ENCODE results near the gene STEEP1.
"Not testable (repeated sequence)": the region's sequence is repeated elsewhere in the genome, so short reads cannot be mapped to it uniquely, and the experiment has no call there.

Gene STEEP1

GRCh38 chrX:119521246-119521645 lies 44.0 kb downstream of the STEEP1 start:
- Histone ChIP-seq H3K4me3 (ENCODE audit: low read length) (no peak overlapping the region), H3K27me3 (ENCODE audit: control insufficient read depth, insufficient read depth, low read length) (no peaks in the 10 kb centered on the region), H3K36me3 (ENCODE audit: control insufficient read depth, insufficient read depth, low read length) (no peaks in the 10 kb centered on the region), H3K4me1 (ENCODE audit: control insufficient read depth, insufficient read depth, low read length) (no peaks in the 10 kb centered on the region), H3K9me3 (ENCODE audit: control insufficient read depth, low read length) (no peaks in the 10 kb centered on the region), H3K9ac (ENCODE audit: low read length) (no peak overlapping the region)

- Histone ChIP-seq H3K36me3 (ENCODE audit: control insufficient read depth, insufficient read depth, low read length) (no peaks in the 10 kb centered on the region), H3K4me3 (ENCODE audit: low read length) (no peak overlapping the region), H3K4me1 (ENCODE audit: control insufficient read depth, insufficient read depth, low read length) (peaks cover 2% of the 10 kb centered on the region), H3K9ac (ENCODE audit: low read length) (no peak overlapping the region), H3K27me3 (ENCODE audit: control insufficient read depth, insufficient read depth, low read length) (no peaks in the 10 kb centered on the region), H3K9me3 (ENCODE audit: control insufficient read depth, low read length) (no peaks in the 10 kb centered on the region)
Measured at GRCh38 chrX:119518371-119518770, 46.8 kb downstream of the STEEP1 start.

DNA sequence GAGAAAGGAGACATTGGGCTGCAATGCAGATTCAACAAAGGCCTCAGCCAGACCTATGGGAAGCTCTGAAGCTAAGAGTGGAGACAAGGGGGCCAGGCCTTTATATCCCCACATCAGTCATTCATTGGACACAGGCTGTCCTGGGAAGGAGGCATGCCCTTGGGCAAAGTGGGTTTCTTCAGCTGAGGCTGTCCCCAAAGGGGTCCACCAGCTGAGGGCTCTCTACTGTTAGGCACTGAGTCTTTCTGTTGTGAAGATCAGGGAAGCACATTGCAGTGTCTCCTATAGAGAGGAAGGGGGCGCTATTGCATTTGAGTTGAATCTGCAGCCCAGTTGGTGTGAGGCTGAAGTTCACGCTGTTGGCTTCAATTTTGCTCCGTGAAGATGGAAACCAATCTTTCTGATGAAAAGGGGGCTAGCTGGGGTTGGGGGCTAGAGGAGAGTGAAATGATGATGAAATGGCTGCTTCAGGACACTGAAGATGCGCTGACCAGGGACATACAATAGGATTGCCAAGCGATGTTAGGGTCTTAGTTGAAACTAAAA lies 49.0 kb downstream of the STEEP1 start:
- no peaks in the 10 kb centered on the region for H3K9me3 ChIP-seq (ENCODE audit: control insufficient read depth, low read length)
- no peaks in the 10 kb centered on the region for H3K27me3 ChIP-seq (ENCODE audit: control insufficient read depth, insufficient read depth, low read length)
- H3K36me3 ChIP-seq (ENCODE audit: control insufficient read depth, insufficient read depth, low read length): no peaks in the 10 kb centered on the region

GRCh38 chrX:119512146-119512800 lies 52.9 kb downstream of the STEEP1 start:
- no peaks in the 10 kb centered on the region for H3K9me3 ChIP-seq (ENCODE audit: control insufficient read depth, low read length)
- peaks cover 9% of the 10 kb centered on the region for H3K4me1 ChIP-seq (ENCODE audit: control insufficient read depth, insufficient read depth, low read length)
- H3K9ac ChIP-seq (ENCODE audit: low read length): no peak overlapping the region
- no peak overlapping the region for H3K4me3 ChIP-seq (ENCODE audit: low read length)
- no peaks in the 10 kb centered on the region for H3K27me3 ChIP-seq (ENCODE audit: control insufficient read depth, insufficient read depth, low read length)
- H3K36me3 ChIP-seq (ENCODE audit: control insufficient read depth, insufficient read depth, low read length): no peaks in the 10 kb centered on the region

More for the DNA sequence above, 49.0 kb downstream of the STEEP1 start:
- no peak overlapping the region for H3K4me3 ChIP-seq (ENCODE audit: low read length)
- H3K9ac ChIP-seq (ENCODE audit: low read length): no peak overlapping the region
- peaks cover 6% of the 10 kb centered on the region for H3K4me1 ChIP-seq (ENCODE audit: control insufficient read depth, insufficient read depth, low read length)

DNA sequence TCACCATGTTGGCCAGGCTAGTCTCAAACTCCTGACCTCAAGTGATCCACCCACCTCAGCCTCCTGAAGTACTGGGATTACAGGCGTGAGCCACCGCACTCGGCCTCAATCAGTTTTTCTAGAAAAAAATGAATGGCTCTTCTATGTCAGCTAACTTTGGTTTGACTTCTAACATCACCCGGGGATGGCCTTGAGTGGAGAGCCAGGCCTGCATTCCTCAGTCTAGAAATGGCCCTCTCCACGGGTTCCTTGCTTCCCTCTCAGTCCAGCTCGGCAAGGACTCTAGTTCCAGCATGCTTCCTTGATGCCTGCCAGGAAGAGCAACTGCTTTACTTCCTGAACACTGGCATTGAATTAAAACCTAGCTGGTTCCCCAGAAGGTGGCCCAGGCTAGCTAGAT lies 58.0 kb downstream of the STEEP1 start:
- Histone ChIP-seq H3K4me3 (ENCODE audit: low read length) (no peak overlapping the region), H3K27me3 (ENCODE audit: control insufficient read depth, insufficient read depth, low read length) (no peaks in the 10 kb centered on the region), H3K4me1 (ENCODE audit: control insufficient read depth, insufficient read depth, low read length) (peaks cover 16% of the 10 kb centered on the region), H3K9ac (ENCODE audit: low read length) (no peak overlapping the region), H3K36me3 (ENCODE audit: control insufficient read depth, insufficient read depth, low read length) (no peaks in the 10 kb centered on the region), H3K9me3 (ENCODE audit: control insufficient read depth, low read length) (no peaks in the 10 kb centered on the region)

- H3K9me3 ChIP-seq (ENCODE audit: control insufficient read depth, low read length): no peaks in the 10 kb centered on the region
- no peaks in the 10 kb centered on the region for H3K27me3 ChIP-seq (ENCODE audit: control insufficient read depth, insufficient read depth, low read length)
- H3K9ac ChIP-seq (ENCODE audit: low read length): no peak overlapping the region
- peaks cover 29% of the 10 kb centered on the region for H3K4me1 ChIP-seq (ENCODE audit: control insufficient read depth, insufficient read depth, low read length)
- no peak overlapping the region for H3K4me3 ChIP-seq (ENCODE audit: low read length)
- no peaks in the 10 kb centered on the region for H3K36me3 ChIP-seq (ENCODE audit: control insufficient read depth, insufficient read depth, low read length)
Measured at GRCh38 chrX:119505945-119506344, 59.3 kb downstream of the STEEP1 start.

DNA sequence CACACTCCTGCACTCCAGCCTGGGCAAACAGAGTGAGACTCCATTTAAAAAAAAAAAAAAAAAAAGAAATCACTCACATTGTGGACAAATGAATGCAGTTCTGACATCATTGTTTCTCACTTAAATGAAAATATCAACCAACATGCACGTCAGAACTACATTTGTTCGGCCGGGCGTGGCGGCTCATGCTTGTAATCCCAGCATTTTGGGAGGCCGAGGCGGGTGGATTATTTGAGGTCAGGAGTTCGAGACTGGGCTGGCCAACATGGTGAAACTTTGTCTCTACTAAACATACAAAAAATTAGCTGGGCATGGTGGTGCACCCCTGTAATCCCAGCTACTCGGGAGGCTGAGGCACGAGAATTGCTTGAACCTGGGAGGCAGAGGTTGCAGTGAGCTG lies 60.1 kb downstream of the STEEP1 start:
- not testable (repeated sequence) for H3K4me3 ChIP-seq (ENCODE audit: low read length); H3K36me3 ChIP-seq (ENCODE audit: control insufficient read depth, insufficient read depth, low read length); H3K27me3 ChIP-seq (ENCODE audit: control insufficient read depth, insufficient read depth, low read length); H3K9ac ChIP-seq (ENCODE audit: low read length); H3K9me3 ChIP-seq (ENCODE audit: control insufficient read depth, low read length)
- peaks cover 37% of the 10 kb centered on the region for H3K4me1 ChIP-seq (ENCODE audit: control insufficient read depth, insufficient read depth, low read length)

DNA sequence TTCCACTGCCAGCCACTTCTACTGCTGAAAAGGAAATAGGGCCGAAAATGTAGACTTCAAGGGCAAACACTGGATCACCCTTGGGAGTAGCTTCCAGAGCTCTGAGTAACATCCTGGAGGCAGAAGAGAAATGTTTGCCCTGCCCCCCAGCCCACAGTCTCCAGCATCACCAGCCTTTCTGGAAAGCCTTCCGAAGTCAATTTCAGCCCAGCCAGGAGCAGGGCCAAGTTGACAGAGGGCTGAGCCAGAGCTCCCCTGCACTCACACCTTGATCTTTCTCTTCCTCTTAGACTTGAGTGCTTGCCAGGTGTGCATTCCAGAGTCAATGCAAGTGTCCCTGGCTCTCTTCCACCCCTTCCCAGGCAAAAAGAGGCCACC lies 61.7 kb downstream of the STEEP1 start:
- Histone ChIP-seq H3K27me3 (ENCODE audit: control insufficient read depth, insufficient read depth, low read length) (no peaks in the 10 kb centered on the region), H3K4me3 (ENCODE audit: low read length) (no peak overlapping the region), H3K9ac (ENCODE audit: low read length) (peak overlapping the region; percentile 59), H3K36me3 (ENCODE audit: control insufficient read depth, insufficient read depth, low read length) (no peaks in the 10 kb centered on the region), H3K4me1 (ENCODE audit: control insufficient read depth, insufficient read depth, low read length) (peaks cover 40% of the 10 kb centered on the region), H3K9me3 (ENCODE audit: control insufficient read depth, low read length) (no peaks in the 10 kb centered on the region)

- Histone ChIP-seq H3K4me3 (ENCODE audit: low read length) (no peak overlapping the region), H3K4me1 (ENCODE audit: control insufficient read depth, insufficient read depth, low read length) (peaks cover 40% of the 10 kb centered on the region), H3K36me3 (ENCODE audit: control insufficient read depth, insufficient read depth, low read length) (no peaks in the 10 kb centered on the region), H3K9me3 (ENCODE audit: control insufficient read depth, low read length) (no peaks in the 10 kb centered on the region), H3K27me3 (ENCODE audit: control insufficient read depth, insufficient read depth, low read length) (no peaks in the 10 kb centered on the region), H3K9ac (ENCODE audit: low read length) (peak overlapping the region; percentile 59)
Measured at GRCh38 chrX:119502727-119503483, 62.3 kb downstream of the STEEP1 start.

DNA sequence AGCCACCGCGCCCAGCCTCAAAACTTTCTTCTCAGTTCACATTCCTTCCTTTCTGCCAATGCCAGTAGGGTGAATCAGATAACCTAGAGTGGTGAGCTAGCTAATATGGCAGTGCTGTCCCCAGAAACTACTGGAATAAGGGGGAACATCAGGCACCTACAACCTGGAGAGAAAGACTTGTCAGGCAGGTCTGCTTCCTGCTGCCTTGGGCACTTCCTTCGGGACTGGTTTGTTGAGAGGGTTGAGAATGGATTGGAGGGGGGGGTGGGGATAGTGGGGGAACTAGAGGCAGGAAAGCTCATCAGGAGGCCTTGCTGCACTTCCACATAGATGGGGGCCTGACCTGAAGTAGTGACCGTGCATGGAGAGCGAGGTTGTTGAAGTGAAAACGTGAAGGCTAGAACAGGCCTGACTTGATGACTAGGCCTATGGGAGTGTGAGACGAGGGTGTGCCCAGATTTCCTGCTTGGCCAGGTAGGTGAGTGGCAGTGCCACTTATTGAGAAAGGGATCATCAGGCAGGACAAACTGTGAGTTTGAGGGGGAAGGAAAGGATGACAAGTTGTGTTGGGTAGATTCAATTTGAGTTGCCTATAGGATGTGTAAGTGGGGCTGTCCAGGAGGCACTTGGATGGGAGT lies 63.6 kb downstream of the STEEP1 start:
- Histone ChIP-seq H3K9me3 (ENCODE audit: control insufficient read depth, low read length) (no peaks in the 10 kb centered on the region), H3K9ac (ENCODE audit: low read length) (peak overlapping the region; percentile 59), H3K27me3 (ENCODE audit: control insufficient read depth, insufficient read depth, low read length) (no peaks in the 10 kb centered on the region)

DNA sequence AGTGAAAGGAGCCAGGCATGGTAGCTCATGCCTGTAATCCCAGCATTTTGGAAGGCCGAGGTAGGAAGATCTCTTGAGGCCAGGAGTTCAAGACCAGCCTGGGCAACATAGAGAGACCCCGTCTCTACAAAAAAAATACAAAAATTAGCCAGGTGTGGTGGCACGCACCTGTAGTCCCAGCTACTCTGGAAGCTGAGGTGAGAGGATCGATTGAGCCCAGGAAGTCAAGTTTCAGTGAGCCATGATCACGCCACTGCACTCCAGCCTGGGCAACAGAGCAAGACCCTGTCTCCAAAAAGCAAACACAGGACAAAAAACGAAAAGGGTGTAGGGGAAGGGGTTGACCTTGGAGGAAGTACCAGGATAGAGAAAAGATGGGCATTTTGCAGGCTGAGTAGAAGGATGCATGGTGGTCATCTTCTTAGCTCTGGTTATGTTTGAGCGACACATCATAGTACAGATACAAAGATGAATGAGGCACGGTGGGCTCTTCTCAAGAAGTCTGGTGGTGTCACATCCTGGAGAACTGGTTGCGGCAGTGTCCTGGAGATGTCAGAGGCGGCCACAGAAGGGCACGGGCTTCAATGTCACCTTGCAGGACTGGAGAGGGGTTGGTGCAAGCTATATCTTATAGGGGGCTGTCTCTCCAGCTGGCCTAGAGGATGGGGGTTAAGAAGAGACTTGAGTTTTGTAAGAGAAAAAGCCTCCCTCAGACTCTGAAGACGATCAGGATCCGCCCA lies 65.0 kb downstream of the STEEP1 start:
- Histone ChIP-seq H3K9me3 (ENCODE audit: control insufficient read depth, low read length) (no peaks in the 10 kb centered on the region), H3K9ac (ENCODE audit: low read length) (peak overlapping the region; percentile 28), H3K4me1 (ENCODE audit: control insufficient read depth, insufficient read depth, low read length) (peaks cover 55% of the 10 kb centered on the region)

More for the DNA sequence above, 63.6 kb downstream of the STEEP1 start:
- no peaks in the 10 kb centered on the region for H3K36me3 ChIP-seq (ENCODE audit: control insufficient read depth, insufficient read depth, low read length)
- H3K4me3 ChIP-seq (ENCODE audit: low read length): no peak overlapping the region
- peaks cover 43% of the 10 kb centered on the region for H3K4me1 ChIP-seq (ENCODE audit: control insufficient read depth, insufficient read depth, low read length)

More for the DNA sequence above, 65.0 kb downstream of the STEEP1 start:
- Histone ChIP-seq H3K36me3 (ENCODE audit: control insufficient read depth, insufficient read depth, low read length) (no peaks in the 10 kb centered on the region), H3K4me3 (ENCODE audit: low read length) (no peak overlapping the region), H3K27me3 (ENCODE audit: control insufficient read depth, insufficient read depth, low read length) (no peaks in the 10 kb centered on the region)

Measured in mucosa of stomach (tissue), 1 donor.